ENCODE data around the gene SP6.

SP6 gene

GRCh38 chr17:47834756-47835155 is 16.2 kb downstream of the SP6 start:
- H3K27ac ChIP-seq (replicated peaks): no peak overlapping the region
- no peak for DNase-seq (ENCODE audit: low read depth in 1 of 2, low spot score in 1 of 2)
- H3K4me3 ChIP-seq (replicated peaks; ENCODE audit: insufficient read depth, low read length): no peak overlapping the region
- TF ChIP-seq GABPA (IDR thresholded peaks at IDR 0.05; ENCODE audit: low read depth): no peak
- TF ChIP-seq CTCF (IDR thresholded peaks at IDR 0.05; ENCODE audit: insufficient read depth, low read length): no peak
- TF ChIP-seq SPI1 (IDR thresholded peaks at IDR 0.05; ENCODE audit: borderline replicate concordance, low read depth): no peak
- no peak for TF ChIP-seq POLR2AphosphoS5 (IDR thresholded peaks at IDR 0.05; ENCODE audit: low read depth)
- no peaks in the 10 kb centered on the region for H3K27me3 ChIP-seq (ENCODE audit: insufficient read depth, poor library complexity, severe bottlenecking)

GRCh38 chr17:47831934-47832327 is 19.0 kb downstream of the SP6 start:
- Histone ChIP-seq H3K4me3 (replicated peaks; ENCODE audit: insufficient read depth, low read length) (peak overlapping the region; percentile 64), H3K27ac (replicated peaks) (peak overlapping the region; percentile 60), H3K27me3 (ENCODE audit: insufficient read depth, poor library complexity, severe bottlenecking) (no peaks in the 10 kb centered on the region)
- TF ChIP-seq POLR2AphosphoS5 (IDR thresholded peaks at IDR 0.05; ENCODE audit: low read depth) (no peak), SPI1 (IDR thresholded peaks at IDR 0.05; ENCODE audit: borderline replicate concordance, low read depth) (peak; percentile 64)
- peak; percentile 61 to 65 for DNase-seq (ENCODE audit: low read depth in 1 of 2, low spot score in 1 of 2)

DNA sequence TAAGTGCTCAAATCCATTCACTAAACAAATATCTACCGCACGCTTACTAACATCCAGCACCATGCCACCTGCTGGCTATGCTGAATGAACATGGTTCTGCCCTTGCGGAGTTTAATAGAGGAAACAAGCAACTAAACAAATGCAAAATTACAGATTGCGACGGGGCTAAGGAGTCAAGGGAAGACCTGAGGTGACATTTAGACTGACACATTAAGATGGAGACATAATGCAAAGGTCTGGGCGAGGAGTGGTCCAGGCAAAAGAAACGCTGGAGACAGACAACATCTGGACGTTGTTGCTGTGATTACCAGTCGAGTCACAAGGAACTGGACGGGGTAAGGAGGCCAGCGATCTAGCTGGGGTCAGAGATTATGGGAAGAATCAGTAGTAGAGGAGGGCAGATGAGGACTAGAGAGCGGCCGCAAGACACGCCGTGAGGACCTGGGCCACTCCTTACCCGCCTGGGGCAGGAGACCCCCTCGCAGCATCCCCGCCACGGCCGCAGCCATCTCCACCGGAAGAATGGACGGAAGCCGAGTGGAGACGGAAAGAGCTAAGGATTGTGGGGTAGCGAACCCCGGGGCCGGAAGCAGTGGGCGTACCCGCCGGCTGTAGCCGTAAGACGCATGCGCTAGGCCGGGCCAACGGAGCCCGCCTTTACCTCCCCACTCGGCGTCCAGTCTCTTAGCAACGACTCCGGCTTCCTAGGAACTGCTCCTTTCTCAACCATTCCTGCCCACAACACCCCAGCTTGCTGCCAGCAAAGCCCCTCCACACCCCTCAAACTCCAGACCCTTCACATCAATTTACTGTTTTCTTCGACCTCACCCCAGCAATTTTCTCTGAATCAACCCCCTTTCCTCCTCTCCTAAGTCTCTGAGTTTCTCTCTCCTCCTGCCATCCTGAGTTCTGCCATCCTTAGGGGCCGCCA is 19.7 kb downstream of the SP6 start, which contains the start of the genes LRRC46 and MRPL10:
TSS of gene LRRC46 (plus strand) at position 668 of the 931 bp plus-strand sequence. CDS start 320 bp downstream, outside the sequence.
TSS of gene MRPL10 (minus strand) at position 539 of the 931 bp plus-strand sequence. CDS start at position 509, 30 bp downstream.
- DNase-seq (ENCODE audit: low read depth in 1 of 2, low spot score in 1 of 2): peak; percentile 85 to 90
- TF ChIP-seq REST (IDR thresholded peaks at IDR 0.05; ENCODE audit: insufficient replicate concordance, low read depth) (no peak), GABPA (IDR thresholded peaks at IDR 0.05; ENCODE audit: low read depth) (peak; percentile 82), CTCF (IDR thresholded peaks at IDR 0.05; ENCODE audit: insufficient read depth, low read length) (no peak), POLR2AphosphoS5 (IDR thresholded peaks at IDR 0.05; ENCODE audit: low read depth) (peak; percentile 97), SPI1 (IDR thresholded peaks at IDR 0.05; ENCODE audit: borderline replicate concordance, low read depth) (no peak)
- no peaks in the 10 kb centered on the region for H3K27me3 ChIP-seq (ENCODE audit: insufficient read depth, poor library complexity, severe bottlenecking)
- peak within 1 kb of the TSS; percentile 60 for H3K27ac ChIP-seq (replicated peaks)
- H3K4me3 ChIP-seq (replicated peaks; ENCODE audit: insufficient read depth, low read length): peak within 1 kb of the TSS; percentile 64

DNA sequence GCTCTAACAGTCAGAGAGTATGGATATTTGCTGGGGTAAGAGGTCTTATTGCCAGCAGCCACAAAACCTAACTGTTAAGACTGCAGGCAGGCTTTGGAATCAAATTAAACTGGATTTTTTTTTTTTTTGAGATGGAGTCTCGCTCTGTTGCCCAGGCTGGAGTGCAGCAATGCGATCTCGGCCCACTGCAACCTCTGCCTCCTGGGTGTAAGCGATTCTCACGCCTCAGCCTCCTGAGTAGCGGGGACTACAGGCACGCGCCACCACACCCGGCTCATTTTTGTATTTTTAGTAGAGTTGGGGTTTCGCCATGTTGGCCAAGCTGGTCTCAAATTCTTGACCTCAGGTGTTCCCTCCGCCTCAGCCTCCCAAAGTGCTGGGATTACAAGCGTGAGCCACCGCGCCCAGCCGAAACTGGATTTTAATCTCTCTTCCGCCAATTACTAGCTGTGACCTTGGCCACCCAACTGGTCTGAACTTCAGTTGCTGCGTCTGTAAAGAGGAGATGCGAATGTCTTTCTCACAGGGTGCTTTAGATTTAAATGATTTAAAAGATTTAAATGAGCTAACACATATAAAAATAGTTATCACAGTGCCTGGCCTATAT is 20.5 kb downstream of the SP6 start:
- H3K27ac ChIP-seq (replicated peaks): no peak overlapping the region; the same call in 1 of the 2 replicates

More for the DNA sequence above, 20.5 kb downstream of the SP6 start:
- TF ChIP-seq GABPA (IDR thresholded peaks at IDR 0.05; ENCODE audit: low read depth): no peak
- no peak for TF ChIP-seq SPI1 (IDR thresholded peaks at IDR 0.05; ENCODE audit: borderline replicate concordance, low read depth)
- no peak for TF ChIP-seq CTCF (IDR thresholded peaks at IDR 0.05; ENCODE audit: insufficient read depth, low read length)
- TF ChIP-seq POLR2AphosphoS5 (IDR thresholded peaks at IDR 0.05; ENCODE audit: low read depth): no peak
- TF ChIP-seq REST (IDR thresholded peaks at IDR 0.05; ENCODE audit: insufficient replicate concordance, low read depth): no peak
- Histone ChIP-seq H3K4me3 (replicated peaks; ENCODE audit: insufficient read depth, low read length) (peak overlapping the region; percentile 64), H3K27me3 (ENCODE audit: insufficient read depth, poor library complexity, severe bottlenecking) (no peaks in the 10 kb centered on the region)
- no peak for DNase-seq (ENCODE audit: low read depth in 1 of 2, low spot score in 1 of 2)
